Muscle of leg (tissue), 16 donors: ENCODE results near the gene NRF1. TPM values are rescaled to one million over a fixed set of nuclear protein-coding genes. Genes with fewer than 3 reads are reported as not detected.
"Not testable (repeated sequence)": the region's sequence is repeated elsewhere in the genome, so short reads cannot be mapped to it uniquely, and the experiment has no call there.

Experiments used
- DNase-seq: peaks from one replicate; pipeline ENCODE4 v3.0.0; 2013
- H3K27ac ChIP-seq: one replicate; pipeline ENCODE4 v1.5.1; 2013; ENCODE audit warnings: mild to moderate bottlenecking, low read length, control low read depth
- H3K27me3 ChIP-seq: one replicate; pipeline ENCODE4 v1.6.1; 2013; ENCODE audit warnings: low read length; ENCODE audit not compliant: control insufficient read depth, insufficient read depth
- H3K36me3 ChIP-seq: one replicate; pipeline ENCODE4 v1.6.1; 2013; ENCODE audit warnings: low read length; ENCODE audit not compliant: control insufficient read depth, insufficient read depth
- H3K4me1 ChIP-seq: one replicate; pipeline ENCODE4 v1.6.1; 2013; ENCODE audit warnings: low read length; ENCODE audit not compliant: control insufficient read depth, insufficient read depth
- H3K4me3 ChIP-seq: one replicate; pipeline ENCODE4 v1.5.1; 2013; ENCODE audit warnings: low read length, control low read depth
- H3K9me3 ChIP-seq: replicated peaks from 2 replicates; pipeline ENCODE4 v1.6.1; 2013; ENCODE audit warnings: low read depth, low read length; ENCODE audit not compliant: control insufficient read depth
- WGBS: methylation state at CpG from one replicate; pipeline ENCODE4 v1.1.5; 2013; ENCODE audit warnings: missing lambda C conversion rate; ENCODE audit not compliant: insufficient coverage; 5-methylcytosine and 5-hydroxymethylcytosine counted together
- long read RNA-seq, 11 donors: transcript quantifications; one replicate each; lab custom pipeline, GENCODE V29; 2026
- polyA plus RNA-seq, 8 donors: library from polyadenylated mRNA; unstranded; fragments of 120-200 nt; gene quantifications; one replicate each; pipeline versions ENCODE4 v1.2.1 to v1.2.3, GENCODE V29; 2013; ENCODE audit warnings: inconsistent platforms in 1 of 8, low replicate concordance in 1 of 8; ENCODE audit not compliant: insufficient read length in 8 of 8, insufficient read depth in 1 of 8
- total RNA-seq: library from RNA; stranded (reverse); fragments of 120-200 nt; gene quantifications from one replicate; pipeline ENCODE4 v1.2.4, GENCODE V29; 2013

NRF1 gene
- 10.0 TPM for total RNA-seq
- 10 to 100 TPM; 11.3 to 15.3 (median 13.0) TPM for polyA plus RNA-seq
- long read RNA-seq, donor 1, partial matches to known transcripts = 0 of 2 reads
- long read RNA-seq, donor 1, other reads (novel, unspliced or antisense) = 0 of 2 reads
- long read RNA-seq, donor 2 = 0 reads
- long read RNA-seq, donor 3, partial matches to known transcripts = 0 of 2 reads
- long read RNA-seq, donor 3, other reads (novel, unspliced or antisense) = 0 of 2 reads
- long read RNA-seq, donor 4 = 0 reads
- long read RNA-seq, donor 5, partial matches to known transcripts = 0 of 4 reads
- long read RNA-seq, donor 5, other reads (novel, unspliced or antisense) = 0 of 4 reads
- long read RNA-seq, donor 6, partial matches to known transcripts = 0 of 4 reads
- long read RNA-seq, donor 6, other reads (novel, unspliced or antisense) = 0 of 4 reads
- long read RNA-seq, donor 7, partial matches to known transcripts = 0 of 2 reads
- long read RNA-seq, donor 7, other reads (novel, unspliced or antisense) = 0 of 2 reads
- long read RNA-seq, donor 8, partial matches to known transcripts = 0 of 2 reads
- long read RNA-seq, donor 8, other reads (novel, unspliced or antisense) = 0 of 2 reads
- long read RNA-seq, donor 9, partial matches to known transcripts = 0 of 2 reads
- long read RNA-seq, donor 9, other reads (novel, unspliced or antisense) = 0 of 2 reads
- long read RNA-seq, donor 10, partial matches to known transcripts = 0 of 5 reads
- long read RNA-seq, donor 10, other reads (novel, unspliced or antisense) = 0 of 5 reads
- long read RNA-seq, donor 11, partial matches to known transcripts = 0 of 4 reads
- long read RNA-seq, donor 11, other reads (novel, unspliced or antisense) = 0 of 4 reads

DNA sequence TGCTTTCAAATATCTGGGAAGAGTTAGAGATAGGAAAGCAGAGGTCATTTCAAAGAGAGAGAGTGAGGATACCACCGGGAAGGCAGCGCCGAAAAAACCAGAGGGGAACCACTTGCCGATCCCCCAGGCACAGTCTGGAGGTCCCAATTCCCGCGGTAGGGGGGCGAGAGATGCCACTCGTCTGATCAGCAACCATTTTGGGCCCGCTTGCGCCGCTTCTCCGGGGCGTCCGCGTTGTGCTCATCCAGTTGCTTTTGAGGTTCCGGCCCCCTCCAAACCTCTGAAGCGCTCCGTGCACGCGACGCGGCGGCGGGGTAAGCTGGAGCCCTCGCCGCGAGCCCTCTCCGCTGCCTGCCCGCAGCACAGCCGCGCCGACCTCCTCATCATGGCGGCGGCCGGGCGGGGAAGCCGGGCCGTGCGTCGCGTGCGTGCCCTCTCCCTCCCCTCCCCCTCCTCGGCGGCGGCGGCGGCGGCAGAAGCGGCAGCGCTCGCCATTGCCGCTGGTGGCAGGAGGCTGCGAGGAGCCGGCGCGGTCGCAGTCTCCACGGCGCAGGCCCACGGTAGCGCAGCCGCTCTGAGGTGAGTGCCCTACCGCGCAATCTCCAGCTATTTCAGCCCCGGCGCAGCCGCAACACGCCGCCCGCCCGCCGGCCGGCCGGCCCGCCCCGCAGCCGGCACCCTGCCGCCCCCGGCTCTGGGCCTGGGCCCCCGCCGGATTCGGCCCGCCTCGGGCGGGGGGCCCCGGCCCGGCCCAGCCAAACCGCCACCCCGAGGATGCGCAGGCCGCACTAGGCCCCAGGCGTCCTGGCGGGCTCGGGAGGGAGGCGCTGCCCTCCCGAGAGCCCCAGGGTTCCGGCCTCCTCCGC is at the start of gene NRF1:
Gene NRF1 (plus strand): TSS at position 475 of the 866 bp plus-strand sequence. CDS start 45,632 bp downstream, outside the sequence.
- peak; percentile 97 for DNase-seq
- Histone ChIP-seq H3K27me3 (no peaks in the 10 kb centered on the region), H3K4me1 (peaks cover 13% of the 10 kb centered on the region), H3K4me3 (peak within 1 kb of the TSS; percentile 65), H3K27ac (peak within 1 kb of the TSS; percentile 97), H3K9me3 (no peaks in the 10 kb centered on the region), H3K36me3 (peaks cover 21% of the 10 kb centered on the region)
- under 1% methylated on average over 98 of the region's 98 CpGs for WGBS

GRCh38 chr7:129566323-129566722 is 45.2 kb upstream of the NRF1 start:
- not testable (repeated sequence) for H3K27me3 ChIP-seq

GRCh38 chr7:129567377-129567776 is 44.1 kb upstream of the NRF1 start:
- DNase-seq = no peak
- Histone ChIP-seq H3K27me3 (no peaks in the 10 kb centered on the region), H3K36me3 (no peaks in the 10 kb centered on the region), H3K4me1 (no peaks in the 10 kb centered on the region), H3K27ac (no peak overlapping the region), H3K4me3 (no peak overlapping the region), H3K9me3 (no peaks in the 10 kb centered on the region)
- no CpG with 5 or more reads among the region's 3 CpGs for WGBS

More at GRCh38 chr7:129566323-129566722, 45.2 kb upstream of the NRF1 start:
- not testable (repeated sequence) for DNase-seq, H3K36me3 ChIP-seq, H3K9me3 ChIP-seq, H3K27ac ChIP-seq, H3K4me3 ChIP-seq, H3K4me1 ChIP-seq
- WGBS = no CpG with 5 or more reads among the region's 2 CpGs

- Histone ChIP-seq H3K9me3 (no peaks in the 10 kb centered on the region), H3K4me3 (no peak overlapping the region), H3K36me3 (no peaks in the 10 kb centered on the region), H3K27ac (no peak overlapping the region), H3K4me1 (no peaks in the 10 kb centered on the region), H3K27me3 (no peaks in the 10 kb centered on the region)
- no peak for DNase-seq
- no CpG with 5 or more reads among the region's 1 CpG for WGBS
Observed at GRCh38 chr7:129568240-129568639, 43.3 kb upstream of the NRF1 start.

- Histone ChIP-seq H3K27me3 (no peaks in the 10 kb centered on the region), H3K4me1 (peaks cover 2% of the 10 kb centered on the region), H3K36me3 (no peaks in the 10 kb centered on the region), H3K27ac (no peak overlapping the region), H3K4me3 (no peak overlapping the region), H3K9me3 (no peaks in the 10 kb centered on the region)
- DNase-seq = no peak
- no CpG with 5 or more reads among the region's 4 CpGs for WGBS
Observed at GRCh38 chr7:129569326-129569725, 42.2 kb upstream of the NRF1 start.

DNA sequence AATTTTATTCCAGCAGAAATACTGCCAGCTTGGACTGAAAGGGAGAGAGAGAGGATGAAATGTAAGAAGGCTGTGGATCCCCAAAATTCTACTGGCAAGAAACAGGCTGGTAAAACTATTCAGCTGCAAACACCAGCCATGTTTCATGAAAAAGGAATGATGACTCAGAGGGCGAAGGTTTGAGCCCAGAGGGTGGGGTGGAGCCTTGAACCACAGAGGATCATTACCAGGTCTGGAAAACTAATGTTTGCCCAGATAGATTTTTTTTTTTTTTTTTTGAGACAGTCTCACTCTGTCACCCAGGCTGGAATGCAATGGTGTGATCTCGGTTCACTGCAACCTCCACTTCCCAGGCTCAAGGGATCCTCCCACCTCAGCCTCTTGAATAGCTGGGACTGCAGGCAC is 41.7 kb upstream of the NRF1 start:
- H3K36me3 ChIP-seq = no peaks in the 10 kb centered on the region
- no CpG with 5 or more reads among the region's 2 CpGs for WGBS

GRCh38 chr7:129571201-129571600 is 40.3 kb upstream of the NRF1 start:
- no peaks in the 10 kb centered on the region for H3K9me3 ChIP-seq
- no peaks in the 10 kb centered on the region for H3K27me3 ChIP-seq
- no peak overlapping the region for H3K4me3 ChIP-seq
- peaks cover 7% of the 10 kb centered on the region for H3K4me1 ChIP-seq
- no peak for DNase-seq
- 84% methylated on average over 3 of the region's 5 CpGs for WGBS
- no peaks in the 10 kb centered on the region for H3K36me3 ChIP-seq
- no peak overlapping the region for H3K27ac ChIP-seq

More for the DNA sequence above, 41.7 kb upstream of the NRF1 start:
- H3K27me3 ChIP-seq = no peaks in the 10 kb centered on the region
- H3K4me1 ChIP-seq = peaks cover 7% of the 10 kb centered on the region
- H3K27ac ChIP-seq = no peak overlapping the region
- H3K4me3 ChIP-seq = no peak overlapping the region
- no peak for DNase-seq
- no peaks in the 10 kb centered on the region for H3K9me3 ChIP-seq

- H3K4me3 ChIP-seq = no peak overlapping the region
- peaks cover 7% of the 10 kb centered on the region for H3K4me1 ChIP-seq
- WGBS = no CpG with 5 or more reads among the region's 5 CpGs
- no peaks in the 10 kb centered on the region for H3K27me3 ChIP-seq
- no peaks in the 10 kb centered on the region for H3K9me3 ChIP-seq
- H3K36me3 ChIP-seq = no peaks in the 10 kb centered on the region
- no peak for DNase-seq
- no peak overlapping the region for H3K27ac ChIP-seq
Observed at GRCh38 chr7:129572205-129572604, 39.3 kb upstream of the NRF1 start.

- Histone ChIP-seq H3K4me1 (peaks cover 7% of the 10 kb centered on the region), H3K36me3 (no peaks in the 10 kb centered on the region), H3K4me3 (no peak overlapping the region), H3K27me3 (no peaks in the 10 kb centered on the region), H3K9me3 (peaks cover 19% of the 10 kb centered on the region), H3K27ac (peak overlapping the region; percentile 75)
- 17% methylated on average over 3 of the region's 3 CpGs for WGBS
- peak; percentile 92 for DNase-seq
Observed at GRCh38 chr7:129574487-129574886, 37.0 kb upstream of the NRF1 start.
